Stimulated activated CD8-positive, alpha-beta memory T cell treated with anti-CD3 and anti-CD28 coated beads, Interleukin-12 subunit alpha, Interleukin-12 subunit beta, amount 100 ng/mL, for 1 hour (primary cell): ENCODE data around the gene MICAL3.
"Not testable (repeated sequence)": the region's sequence is repeated elsewhere in the genome, so short reads cannot be mapped to it uniquely, and the experiment has no call there.

Experiments used
- DNase-seq: peaks from one replicate; pipeline ENCODE4 v3.0.0-alpha.2; 2020; ENCODE audit warnings: low read depth

Gene MICAL3

GRCh38 chr22:18000441-18001039, 23.8 kb downstream of the MICAL3 start:
- DNase-seq, result no peak

- no peak for DNase-seq
These were observed 24.5 kb downstream of the MICAL3 start for GRCh38 chr22:17999851-18000250.

GRCh38 chr22:17998913-17999312, 25.4 kb downstream of the MICAL3 start:
- DNase-seq, result no peak

GRCh38 chr22:17997456-17997855, 26.9 kb downstream of the MICAL3 start:
- DNase-seq, result no peak

GRCh38 chr22:17995256-17995655, 29.1 kb downstream of the MICAL3 start:
- DNase-seq, result not testable (repeated sequence)

- no peak for DNase-seq
These were observed 29.8 kb downstream of the MICAL3 start for GRCh38 chr22:17994424-17995108.

- not testable (repeated sequence) for DNase-seq
These were observed 31.4 kb downstream of the MICAL3 start for GRCh38 chr22:17992976-17993375.

- DNase-seq, result not testable (repeated sequence)
These were observed 32.4 kb downstream of the MICAL3 start for GRCh38 chr22:17991992-17992391.

GRCh38 chr22:17990942-17991341, 33.4 kb downstream of the MICAL3 start:
- no peak for DNase-seq

GRCh38 chr22:17990147-17990546, 34.2 kb downstream of the MICAL3 start:
- no peak for DNase-seq

GRCh38 chr22:17988800-17989513, 35.4 kb downstream of the MICAL3 start:
- no peak for DNase-seq

- DNase-seq, result no peak
These were observed 38.8 kb downstream of the MICAL3 start for GRCh38 chr22:17985606-17986005.

GRCh38 chr22:17985071-17985470, 39.3 kb downstream of the MICAL3 start:
- DNase-seq, result not testable (repeated sequence)

GRCh38 chr22:17984114-17984513, 40.2 kb downstream of the MICAL3 start:
- no peak for DNase-seq

- DNase-seq, result no peak
These were observed 41.7 kb downstream of the MICAL3 start for GRCh38 chr22:17982572-17983141.

- DNase-seq, result no peak
These were observed 42.9 kb downstream of the MICAL3 start for GRCh38 chr22:17981497-17981896.

GRCh38 chr22:17980638-17981051, 43.7 kb downstream of the MICAL3 start:
- DNase-seq, result no peak

- no peak for DNase-seq
These were observed 44.3 kb downstream of the MICAL3 start for GRCh38 chr22:17980015-17980590.

- DNase-seq, result no peak
These were observed 46.3 kb downstream of the MICAL3 start for GRCh38 chr22:17978027-17978426.

- DNase-seq, result no peak
These were observed 47.0 kb downstream of the MICAL3 start for GRCh38 chr22:17977371-17977770.

GRCh38 chr22:17976121-17976520, 48.2 kb downstream of the MICAL3 start:
- DNase-seq, result no peak

- DNase-seq, result no peak
These were observed 49.5 kb downstream of the MICAL3 start for GRCh38 chr22:17974703-17975372.
